DMS153 treated with DMSO at 0.1 percent for 48 hours (cell line): ENCODE measurements around the gene PPARG.

Source experiments
- DNase-seq: peaks from one replicate; lab custom pipeline; 2025; ENCODE audit not compliant: unreplicated experiment; lab: John Stamatoyannopoulos, UW

The PPARG gene

DNA sequence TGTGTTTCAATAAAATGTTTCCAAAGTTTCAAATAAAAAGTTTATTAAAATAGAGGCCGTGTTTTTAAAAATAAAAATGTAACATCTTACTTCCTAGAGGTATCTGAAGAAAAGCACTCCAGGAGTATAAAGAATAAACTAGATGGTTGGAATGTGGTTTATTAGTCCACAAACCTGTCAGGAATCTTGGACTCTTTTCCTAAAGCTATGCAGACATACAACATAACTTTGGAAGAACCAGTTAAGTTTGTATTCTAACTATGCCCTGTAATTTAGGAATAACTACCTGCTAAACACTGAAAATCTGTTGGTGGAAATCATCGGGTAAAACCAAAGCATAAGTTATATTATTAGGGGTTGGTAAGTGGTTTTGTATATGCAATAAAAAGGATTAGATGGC lies 51.6 kb downstream of the PPARG start:
- DNase-seq: no peak

DNA sequence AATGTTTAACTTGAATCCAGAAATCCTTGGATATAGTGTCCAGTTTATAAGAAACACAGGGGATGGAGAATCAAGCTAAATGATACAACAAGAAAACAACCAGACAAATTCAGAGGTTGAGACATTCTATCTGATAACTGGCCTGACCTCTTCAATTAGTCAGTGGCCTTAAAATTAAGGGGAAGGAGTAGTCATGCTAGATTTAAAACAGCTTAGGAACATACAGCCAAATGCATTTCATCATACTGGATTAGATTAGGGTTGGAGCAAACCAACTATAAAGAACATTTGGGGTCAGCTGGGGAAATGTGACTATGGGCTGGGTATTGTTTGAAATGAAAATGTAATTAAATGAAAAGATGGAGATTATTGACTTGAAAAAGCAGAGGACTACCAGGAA lies 53.3 kb downstream of the PPARG start:
- no peak for DNase-seq

DNA sequence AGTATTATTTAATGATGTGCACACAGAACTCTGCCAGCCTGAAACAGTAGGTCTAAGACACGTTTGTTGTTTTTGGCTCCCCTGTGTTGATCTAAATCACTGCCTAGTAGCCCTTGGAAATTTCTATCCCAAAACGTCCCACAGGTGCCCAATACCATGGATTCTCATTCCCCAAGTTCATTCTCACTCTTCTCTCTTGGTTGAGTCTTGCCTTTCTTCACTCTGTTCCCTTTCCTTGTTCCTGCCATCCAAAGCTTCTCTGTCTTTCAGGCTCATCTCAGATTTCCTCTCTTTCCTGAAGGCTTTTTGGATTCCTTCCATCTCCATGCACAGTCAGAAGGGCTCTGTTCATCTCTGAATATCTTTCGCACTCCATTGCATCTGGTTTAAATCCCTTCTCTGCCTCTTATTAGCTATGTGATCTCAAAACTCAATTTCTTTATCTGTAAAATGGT lies 54.2 kb downstream of the PPARG start:
- DNase-seq: no peak

DNA sequence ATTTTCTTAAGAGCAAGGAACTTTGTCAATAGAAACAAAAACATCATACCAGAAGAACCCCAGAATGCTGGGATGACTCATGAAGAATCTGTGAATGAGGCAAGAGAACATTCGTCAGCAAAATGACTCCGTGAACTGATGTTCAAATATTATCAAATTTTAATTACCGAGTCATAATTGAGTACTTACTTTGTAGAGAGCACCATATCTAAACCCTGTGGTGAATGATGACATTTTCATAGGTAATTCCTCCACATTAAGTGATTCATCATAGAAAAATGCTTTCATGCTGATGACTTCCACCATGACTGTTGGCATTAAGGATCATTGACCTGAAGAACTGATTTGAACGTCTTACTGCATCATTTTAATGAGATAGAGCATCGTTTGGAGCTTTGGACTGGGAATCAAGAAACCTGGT lies 56.3 kb downstream of the PPARG start:
- DNase-seq: no peak

DNA sequence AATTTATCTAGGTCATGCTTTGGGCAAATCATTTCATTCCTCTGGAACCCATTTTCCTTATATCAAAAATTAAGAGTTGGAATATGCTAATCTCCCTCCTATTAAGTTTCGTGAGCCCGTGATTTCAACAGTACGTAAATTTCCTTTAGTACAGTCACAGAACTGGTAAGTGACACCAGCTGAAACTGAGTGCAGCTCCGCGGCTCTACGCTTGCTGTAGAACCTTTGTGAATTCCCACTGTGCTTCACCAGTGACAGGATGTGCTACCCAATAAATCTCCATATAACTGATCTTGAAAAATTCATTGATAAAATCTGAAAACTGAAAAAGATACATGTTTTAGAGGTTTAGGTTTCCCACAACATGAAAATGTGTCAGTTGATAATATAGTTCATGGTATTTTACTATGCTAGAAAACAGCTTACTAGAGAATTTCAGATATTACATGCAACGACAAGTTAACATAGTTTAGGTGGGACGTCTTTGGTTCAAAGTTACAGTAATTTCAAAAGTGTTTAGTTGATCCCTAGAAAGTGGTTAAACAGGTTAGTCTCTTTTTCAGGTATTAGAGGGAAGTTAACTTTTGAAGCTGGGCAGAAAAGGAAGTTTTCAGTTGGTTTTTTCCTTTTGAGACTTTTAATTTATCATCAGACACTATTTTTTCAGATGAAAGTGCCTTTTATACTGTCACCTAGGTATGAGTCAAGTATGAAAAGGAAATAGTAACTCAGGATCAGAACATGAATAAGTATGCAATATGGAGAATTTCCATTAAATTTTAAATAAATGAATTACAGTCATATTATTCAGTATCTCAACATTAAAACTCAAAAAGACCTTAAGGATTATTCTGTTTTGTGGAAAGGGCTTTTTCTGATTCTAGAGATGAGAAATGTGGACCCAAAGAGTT lies 57.0 kb downstream of the PPARG start:
- DNase-seq: no peak

DNA sequence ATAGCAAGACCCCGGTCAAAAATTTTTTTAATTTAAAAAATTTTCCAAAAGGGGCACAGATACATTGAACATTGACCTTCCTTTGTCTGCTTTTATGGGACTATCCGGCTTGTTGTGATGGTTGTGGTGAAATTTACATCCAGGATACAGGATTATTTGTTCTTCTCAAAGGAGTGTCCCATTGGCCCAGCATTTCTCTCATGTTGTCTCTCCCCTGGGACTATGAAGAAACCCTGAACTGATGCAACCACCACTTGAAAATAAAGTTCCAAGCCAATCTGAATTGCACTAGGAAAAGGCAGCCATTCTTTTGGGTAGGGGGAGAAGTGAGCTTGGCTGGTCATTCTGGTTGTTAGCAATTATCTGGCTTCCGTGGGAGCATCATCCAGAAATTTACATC lies 58.4 kb downstream of the PPARG start:
- no peak for DNase-seq

DNA sequence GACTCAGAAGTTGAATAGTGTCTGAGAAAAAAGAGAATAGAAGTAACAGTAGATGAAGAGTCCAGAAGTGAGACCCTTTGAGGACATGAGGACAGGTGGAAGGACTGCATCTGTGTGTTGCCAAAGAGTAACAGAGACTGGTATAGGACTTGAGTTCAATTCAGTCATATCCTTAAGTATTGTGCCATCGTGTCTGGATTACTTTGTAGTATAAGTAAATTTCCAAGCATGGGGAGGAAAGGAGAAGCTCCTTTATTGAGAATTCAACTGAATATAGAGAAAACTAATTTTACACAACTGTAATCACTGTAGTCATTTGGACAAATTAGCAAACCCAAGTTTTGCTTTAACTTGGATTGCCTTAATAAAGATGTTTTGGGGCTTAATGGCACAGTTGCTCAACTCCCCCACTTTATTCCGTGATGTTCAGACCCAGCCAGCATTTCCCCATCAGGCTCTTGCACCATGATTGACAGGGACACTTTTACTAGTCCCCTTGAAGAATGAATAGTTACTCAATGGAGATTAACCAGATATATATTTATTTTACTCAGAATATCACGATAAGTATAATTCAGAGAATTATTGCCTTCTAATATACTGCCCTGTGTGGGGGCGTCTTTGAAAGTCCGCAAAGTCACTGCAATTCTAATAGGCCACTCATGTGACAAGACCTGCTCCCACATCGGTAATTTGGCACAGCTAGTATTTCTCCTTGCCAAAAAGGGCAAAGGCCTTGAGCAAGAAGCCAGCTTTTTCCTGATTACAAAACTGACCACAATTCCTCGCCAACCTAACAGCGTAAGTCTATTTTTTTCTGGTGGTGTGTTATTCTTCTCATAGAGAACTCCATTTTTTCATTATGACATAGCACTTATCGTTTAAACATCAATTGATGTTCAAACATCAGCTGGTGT lies 61.3 kb downstream of the PPARG start:
- no peak for DNase-seq

DNA sequence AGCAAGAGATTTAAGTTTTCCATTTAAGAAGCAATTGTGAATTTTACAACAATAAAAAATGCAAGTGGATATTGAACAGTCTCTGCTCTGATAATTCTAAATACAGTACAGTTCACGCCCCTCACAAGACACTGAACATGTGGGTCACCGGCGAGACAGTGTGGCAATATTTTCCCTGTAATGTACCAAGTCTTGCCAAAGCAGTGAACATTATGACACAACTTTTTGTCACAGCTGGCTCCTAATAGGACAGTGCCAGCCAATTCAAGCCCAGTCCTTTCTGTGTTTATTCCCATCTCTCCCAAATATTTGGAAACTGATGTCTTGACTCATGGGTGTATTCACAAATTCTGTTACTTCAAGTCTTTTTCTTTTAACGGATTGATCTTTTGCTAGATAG lies 62.3 kb downstream of the PPARG start:
- no peak for DNase-seq

DNA sequence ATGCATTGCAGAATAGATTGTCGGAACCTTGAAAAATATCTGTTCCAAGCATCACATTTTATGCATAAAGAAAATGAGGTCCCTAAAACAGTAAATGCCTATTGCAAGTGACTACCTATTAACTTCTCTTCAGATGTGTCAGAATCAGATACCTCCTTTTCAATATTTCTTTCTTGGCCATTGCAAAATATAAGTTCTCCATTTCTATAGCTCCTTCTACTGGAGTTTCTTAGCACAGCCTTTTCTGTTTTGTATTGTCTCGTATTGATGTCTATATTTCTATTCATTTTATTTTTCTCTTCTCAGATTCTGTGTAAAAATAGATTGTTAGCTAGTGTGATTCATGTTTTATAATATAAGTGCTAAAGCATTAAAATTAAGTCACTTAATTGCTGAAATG lies 63.4 kb downstream of the PPARG start:
- DNase-seq: no peak

DNA sequence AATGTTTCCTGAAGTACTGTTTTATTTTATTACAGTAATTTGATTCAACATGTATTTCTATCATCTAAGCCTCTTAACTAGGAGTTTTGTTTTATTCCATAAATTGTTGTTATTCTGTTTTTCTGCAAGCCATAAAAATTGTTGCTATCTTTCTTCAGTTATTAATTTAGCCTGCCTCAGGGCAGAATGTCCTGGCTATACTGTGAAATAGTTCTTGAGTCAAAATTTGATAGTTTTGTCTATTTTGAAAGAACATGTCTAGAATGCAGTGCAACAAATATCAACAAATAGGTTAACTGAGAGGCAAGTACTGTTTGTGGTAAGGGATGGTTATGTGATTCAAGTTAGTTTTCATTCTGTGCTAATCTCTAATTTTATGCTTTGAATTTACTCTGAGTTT lies 63.9 kb downstream of the PPARG start:
- DNase-seq: no peak

DNA sequence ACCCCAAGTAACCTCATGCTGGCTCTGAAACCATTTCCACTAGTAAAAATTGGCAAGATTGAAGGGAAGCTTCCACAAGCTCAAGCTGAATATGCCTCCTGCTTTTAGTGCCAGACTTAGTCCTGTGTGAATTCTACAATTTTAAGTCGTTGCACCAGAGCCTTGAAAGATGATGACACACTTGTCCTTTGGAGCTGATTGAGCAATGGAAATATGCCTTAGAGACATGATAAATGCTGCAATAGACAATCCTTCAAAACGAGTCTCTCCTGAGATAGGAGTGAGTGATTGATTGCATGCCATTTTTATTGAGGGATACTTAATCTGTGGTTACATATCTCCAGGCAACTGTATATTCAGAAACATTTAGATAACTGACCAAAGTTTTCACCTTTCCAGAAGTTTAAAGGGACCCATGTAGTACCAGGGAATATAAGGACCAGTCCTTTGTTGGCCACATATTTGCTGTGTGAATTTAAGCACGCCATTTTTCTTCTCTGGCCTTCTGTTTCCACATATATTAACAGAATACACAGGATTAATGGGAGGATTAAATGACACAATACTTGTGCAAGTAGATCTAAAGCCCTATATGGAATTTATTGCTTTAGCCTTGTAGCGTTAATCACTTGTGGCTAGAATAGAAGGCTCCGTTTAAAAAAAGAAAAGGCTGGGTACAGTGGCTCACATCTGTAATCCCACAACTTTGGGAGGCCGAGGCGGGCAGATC lies 65.1 kb downstream of the PPARG start:
- no peak for DNase-seq

DNA sequence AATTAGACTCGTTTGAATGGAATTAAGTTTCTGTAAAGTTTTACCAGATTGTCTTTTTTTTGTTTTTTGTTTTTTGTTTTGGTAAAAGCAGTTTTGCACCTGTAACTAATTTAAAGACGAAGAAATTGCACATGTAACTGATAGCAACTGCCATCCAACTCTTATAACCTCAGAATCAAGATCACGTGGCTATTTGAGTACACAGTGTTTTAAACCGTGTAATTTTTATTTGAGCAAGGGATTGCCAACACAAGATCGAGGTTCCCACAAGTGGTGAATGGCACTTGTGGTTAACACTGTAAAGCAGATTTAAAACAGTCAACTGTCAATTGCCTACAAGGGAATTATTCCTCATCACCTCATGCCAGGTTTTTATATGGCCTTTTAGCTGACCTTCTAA lies 67.3 kb downstream of the PPARG start:
- DNase-seq: no peak

DNA sequence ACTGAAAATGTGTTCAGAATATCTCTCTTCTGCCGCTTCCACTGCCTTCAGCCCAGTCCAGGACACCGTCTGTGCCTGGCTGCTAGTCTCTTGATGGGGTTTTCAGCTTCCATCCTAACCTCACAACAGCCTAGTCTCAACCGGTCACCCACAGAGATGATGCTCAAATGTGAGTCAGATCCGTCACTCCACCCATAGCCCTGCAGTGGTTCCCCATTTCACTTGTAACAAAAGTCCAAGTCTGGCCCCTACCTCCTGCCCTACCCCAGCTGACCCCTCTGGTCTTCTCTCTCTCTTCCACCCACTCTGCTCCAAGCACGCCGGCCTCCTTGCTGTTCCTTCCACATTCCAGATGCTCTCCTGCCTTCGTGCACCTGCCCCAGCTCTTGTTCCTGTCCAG lies 68.1 kb downstream of the PPARG start:
- no peak for DNase-seq

DNA sequence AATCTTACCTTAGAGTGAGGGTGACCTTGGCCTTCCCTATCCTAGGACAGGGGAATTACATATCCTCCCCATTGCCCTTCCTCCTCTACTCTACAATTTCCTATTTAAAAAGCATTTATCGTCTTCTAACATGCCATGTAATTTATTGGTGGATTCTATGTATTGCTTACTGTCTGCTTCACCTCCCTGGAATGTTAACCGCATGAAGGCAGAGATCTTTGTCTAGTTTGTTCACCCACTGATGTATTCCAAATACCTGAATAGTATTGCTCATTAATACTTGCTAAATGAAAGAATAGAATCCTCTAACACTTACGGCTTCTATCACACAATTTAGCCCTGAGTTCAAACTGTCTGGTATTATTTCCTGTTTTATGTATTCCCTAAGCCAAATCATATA lies 68.6 kb downstream of the PPARG start:
- no peak for DNase-seq

DNA sequence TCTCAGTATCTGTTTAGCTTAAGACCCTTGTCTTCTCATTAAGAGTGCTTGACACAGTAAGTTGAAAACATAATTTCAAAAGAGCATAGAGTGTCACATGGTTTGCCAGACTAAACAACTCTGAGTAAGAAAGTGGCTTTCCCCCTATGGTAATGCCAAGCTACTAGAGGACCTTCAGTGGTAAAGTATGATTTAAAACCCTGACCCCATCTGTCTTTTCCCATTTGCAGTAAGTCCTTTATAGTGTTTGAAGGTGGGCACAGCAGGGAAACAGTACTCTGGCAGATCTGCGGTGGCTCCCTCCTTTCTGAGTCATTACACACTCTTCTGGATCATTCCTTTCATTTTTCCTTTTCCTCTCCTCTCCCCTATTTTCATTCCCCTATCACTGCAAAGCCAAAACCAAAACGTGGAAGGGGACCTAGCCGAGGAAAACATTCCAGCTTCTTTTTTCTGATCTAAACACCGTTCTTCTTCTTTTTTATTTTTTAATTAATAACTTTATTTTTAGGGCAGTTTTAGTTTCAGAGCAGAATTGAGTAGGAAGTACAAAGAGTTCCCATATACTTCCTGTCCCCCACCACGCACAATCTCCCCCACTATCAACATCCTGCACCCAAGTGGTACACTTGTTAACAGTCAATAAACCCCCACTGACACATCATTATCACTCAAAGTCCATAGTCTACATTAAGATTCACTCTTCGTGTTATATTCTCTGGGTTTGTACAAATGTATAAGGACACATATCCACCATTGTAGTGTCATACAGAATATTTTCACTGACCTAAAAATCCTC lies 74.7 kb downstream of the PPARG start:
- no peak for DNase-seq

DNA sequence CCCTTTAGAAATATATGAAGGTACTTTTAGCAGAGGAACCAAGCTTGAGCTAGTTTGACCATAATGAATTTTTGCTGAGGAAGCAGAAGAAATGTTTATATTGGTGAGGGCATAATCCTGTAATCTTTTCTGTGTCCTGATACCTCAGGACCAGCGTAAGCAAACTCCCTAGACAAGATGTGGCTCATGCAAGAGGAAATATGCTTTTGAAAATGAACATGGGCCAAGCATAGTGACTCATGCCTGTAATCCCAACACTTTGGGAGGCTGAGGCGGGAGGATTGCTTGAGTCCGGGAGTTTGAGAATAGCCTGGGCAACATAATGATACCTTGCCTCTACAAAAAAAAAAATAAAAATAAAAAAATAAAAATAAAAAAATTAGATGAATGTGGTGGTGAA lies 78.5 kb downstream of the PPARG start:
- no peak for DNase-seq

DNA sequence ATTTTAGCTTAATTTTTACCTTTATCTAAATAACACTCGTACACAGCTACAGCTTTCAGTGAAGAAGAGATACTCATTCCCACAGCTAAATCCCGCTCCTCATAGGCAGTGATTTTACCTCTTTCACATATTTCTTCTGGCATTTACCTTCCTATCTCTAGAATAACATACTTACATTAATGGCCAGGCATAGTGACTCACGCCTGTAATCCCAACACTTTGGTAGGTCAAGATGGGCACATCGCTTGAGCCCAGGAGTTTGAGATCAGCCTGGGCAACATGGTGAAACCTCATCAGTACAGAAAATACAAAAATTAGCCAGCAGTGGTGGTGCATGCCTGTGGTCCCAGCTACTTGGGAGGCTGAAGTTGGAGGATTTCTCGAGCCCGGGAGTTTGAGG lies 80.2 kb downstream of the PPARG start:
- DNase-seq: no peak

DNA sequence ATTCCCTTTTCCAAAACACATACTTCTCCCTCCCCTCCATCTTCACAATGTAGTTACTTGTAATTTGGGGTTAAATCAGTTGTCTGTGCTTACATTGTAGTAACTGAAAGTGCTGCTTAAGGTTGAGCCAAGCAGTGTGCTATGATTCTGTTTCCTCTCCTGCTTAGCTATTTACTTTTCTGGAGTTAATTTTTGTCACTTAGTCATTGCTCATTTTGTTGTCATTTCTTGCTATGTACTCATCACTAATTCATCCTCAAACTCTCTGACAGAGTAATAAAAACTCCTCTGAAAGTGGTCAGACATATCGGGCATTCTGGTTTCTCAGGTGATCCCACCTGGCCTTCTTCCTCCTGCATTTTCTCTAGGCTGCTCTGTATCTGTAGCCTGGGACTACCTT lies 80.7 kb downstream of the PPARG start:
- DNase-seq: no peak

DNA sequence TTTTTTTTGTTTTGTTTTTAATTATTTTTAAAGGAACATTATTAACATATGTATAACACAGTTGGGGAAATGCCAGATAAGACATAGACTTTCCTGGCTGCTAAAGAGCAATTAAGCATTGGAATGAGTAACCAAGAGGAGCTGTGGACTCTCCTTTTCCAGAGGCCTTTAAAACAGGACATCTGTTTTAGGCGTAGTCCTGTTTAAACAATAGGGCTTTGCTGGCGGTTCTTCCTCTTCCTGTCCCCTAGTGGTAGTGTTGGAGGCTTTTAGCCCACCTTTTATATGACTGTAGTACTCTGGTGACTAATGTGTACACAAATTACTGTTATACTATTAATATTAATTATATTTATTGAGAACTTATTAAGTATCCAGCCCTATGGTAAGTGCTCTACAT lies 81.9 kb downstream of the PPARG start:
- no peak for DNase-seq

DNA sequence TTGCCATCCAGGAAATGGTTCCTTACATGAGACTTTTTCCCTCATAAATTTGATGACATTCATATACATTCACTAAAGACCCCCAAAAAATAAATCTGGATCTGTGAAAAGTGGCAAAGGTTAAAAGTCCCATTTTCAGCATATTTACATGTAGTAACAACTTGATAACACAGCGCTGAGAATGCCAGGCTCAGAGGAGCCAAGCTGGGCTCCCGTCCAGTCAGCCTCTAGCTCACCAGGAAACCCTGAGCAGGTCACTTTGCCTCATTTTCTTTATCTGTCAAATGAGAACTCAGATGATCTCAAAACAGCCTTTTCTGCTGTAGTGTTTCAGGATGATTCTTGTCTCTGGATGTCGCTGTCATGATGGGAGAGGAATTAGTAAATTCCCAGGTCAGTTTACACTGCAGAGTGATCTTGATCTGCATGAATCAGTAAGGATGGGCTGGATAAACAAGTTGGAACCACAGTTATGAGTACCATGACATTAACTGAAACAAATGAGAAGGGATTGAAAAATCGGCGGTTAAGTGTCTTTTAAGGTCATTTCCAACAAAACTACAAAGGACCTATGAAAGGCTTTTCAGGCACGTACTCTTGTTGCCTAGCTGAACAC lies 82.8 kb downstream of the PPARG start:
- no peak for DNase-seq
